Measurements from ENCODE around the gene MAD1L1.

DNA sequence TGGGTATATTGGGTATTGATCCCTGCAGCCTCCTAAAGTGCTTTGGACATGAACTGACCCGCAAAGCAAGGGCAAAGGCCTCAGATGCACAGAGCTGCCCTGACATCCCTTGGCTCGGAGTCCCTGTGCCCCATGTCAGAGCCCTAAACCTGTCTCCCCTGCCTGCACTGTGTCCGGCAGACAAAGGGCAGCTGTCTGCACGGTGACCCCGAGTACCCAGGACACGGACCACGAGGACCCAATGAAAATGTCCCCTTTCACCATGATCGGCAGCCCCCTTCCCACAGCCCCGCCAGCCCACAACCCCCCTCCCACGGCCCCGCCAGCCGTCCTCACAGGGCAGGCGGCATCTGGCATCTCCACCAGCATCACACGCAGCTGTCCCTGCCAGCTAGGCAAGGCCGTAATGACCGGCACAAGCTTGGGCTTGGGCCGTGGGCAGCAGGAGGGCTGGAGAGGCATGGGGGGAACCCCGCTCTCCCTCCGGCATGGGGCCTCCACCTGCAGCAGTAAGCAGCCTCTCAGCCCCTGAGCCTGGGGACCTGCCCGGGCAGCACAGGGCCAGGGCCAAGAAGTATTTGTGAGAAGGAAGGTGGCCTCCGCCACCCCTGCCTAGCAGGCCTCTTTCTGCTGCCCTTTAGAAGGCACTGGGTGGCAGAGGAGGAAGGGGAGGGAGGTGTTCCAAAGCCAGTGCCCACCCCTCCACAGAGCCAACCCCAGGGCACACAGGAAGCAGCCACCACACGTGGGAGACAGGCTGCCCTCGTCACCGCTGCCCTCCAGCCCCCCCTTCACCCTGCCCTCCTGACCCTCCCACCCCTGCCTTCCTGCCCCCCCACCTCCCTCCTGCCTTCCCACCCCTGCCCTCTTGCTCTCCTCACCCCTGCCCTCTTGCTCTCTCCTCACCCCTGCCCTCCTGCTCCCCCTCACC is 19.4 kb upstream of the MAD1L1 start:
- TF ChIP-seq CTCF (conservative IDR thresholded peaks at IDR 0.05): no peak
- TF ChIP-seq ZFX (IDR thresholded peaks at IDR 0.05): no peak

Data from C4-2B (cell line).